NCI-H510A treated with DMSO at 0.1 percent for 48 hours (cell line): Measurements from ENCODE around the gene SPI1.

ENCODE experiments used
- DNase-seq: peaks from one replicate; lab custom pipeline; 2025; lab: John Stamatoyannopoulos, UW

Gene SPI1

DNA sequence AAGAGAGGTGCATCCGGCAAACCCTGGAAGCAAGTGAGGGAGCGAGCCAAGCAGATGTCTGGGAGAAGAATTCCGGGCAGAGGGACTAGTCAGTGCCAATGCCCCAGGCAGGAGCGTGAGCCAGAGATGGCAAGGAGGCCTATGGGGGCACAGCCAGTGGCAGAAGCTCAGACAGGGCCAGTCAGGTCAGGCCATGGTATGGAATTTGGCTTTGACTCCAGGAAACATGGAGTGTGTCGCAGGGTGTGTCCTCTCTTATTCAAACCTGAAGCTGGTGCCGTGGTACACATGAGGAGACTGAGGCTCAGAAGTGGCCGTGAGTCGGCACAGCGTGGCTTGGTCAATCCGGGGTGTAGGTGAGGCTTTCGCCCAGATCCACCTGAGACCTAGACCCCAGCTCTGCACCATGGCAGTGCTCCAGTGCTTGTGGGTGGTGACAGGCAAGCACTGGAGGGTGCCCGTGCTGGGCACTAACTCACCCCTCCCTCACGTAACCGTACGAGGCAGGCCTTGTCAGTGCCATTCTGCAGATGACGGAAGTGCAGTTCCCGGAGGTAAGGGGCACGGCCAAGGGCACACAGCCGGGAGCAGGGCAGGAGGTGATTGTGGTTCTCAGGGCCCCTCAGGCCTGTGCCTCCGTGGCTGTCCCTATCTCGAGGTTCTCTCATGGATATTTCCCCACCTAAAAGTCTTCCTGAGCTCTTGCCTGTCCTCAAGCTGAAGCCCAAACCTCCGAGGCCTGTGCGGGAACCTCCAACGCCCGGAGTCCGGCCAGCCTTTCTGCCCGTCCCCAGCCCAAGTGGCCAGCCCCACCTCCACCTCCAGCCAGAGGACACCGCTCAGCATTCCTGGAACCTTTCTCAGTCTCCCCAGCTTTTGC lies 10.6 kb upstream of the SPI1 start:
- DNase-seq, result no peak

DNA sequence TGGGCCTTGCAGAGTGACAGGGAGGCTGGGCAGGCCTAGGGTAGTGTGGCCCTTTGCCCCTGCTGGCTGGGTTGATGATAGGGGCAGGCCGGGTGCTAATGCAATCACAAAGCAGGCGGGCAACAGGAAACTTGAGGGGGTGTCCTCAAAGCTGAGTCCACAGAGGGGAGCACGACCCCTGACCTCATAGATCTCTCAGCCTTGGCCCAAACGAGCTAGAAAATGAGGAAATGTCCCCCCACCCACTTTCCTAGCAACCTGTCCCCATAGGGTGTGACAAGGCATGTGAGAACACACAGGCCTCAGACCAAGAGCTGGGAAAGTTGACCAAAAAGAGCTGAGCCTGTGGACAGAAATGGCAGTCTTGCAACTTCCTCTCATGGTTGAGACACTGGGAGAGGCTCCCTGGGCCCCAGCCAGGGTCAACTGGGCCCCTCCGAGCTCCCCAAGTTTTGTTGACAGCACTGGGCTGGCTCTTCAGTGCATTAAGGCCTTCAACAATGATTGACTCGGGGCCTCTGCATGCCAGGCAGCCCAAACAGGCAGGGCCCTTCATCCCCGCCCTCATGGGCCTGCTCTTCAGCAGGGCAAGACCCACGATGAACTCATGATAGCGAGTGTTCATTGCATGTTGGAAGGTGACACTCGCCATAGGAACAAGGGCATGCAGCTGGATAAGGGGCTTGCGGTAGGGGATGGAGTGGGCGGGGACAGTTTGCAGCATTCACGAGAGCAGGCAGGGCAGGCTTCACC lies 9.8 kb upstream of the SPI1 start:
- DNase-seq, result no peak

DNA sequence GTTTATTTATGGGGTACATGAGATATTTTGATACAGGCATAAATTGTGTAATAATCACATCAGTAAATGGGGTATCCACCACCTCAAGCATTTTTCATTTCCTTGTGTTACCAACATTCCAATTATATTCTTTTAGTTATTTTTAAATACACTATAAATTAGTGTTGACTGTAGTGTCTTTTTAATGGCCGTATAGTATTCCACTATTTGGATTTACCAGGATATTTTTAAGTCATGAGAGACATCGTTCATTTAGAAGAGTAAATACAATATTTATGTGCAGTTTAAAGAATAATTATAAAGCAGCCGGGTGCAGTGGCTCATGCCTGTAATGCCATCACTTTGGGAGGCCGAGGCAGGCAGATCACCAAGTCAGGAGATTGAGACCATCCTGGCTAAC lies 6.2 kb upstream of the SPI1 start:
- DNase-seq, result no peak

GRCh38 chr11:47383071-47383470 lies 4.7 kb upstream of the SPI1 start:
- no peak for DNase-seq

DNA sequence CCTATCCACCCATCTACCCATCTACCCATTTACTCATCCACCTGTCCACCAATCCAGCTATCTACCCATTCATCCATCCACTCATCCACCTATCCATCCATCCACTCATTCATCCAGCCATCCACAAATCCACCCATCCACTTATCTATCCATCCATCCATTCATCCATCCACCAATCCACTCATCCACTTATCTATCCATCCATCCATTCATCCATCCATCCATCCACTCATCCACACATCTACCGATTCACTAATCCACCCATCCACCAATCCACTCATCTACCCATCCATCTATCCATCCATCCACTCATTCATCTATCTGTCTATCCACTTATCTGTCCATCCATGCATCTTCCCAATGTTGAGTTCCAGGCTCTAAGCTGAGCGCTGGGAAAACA lies 1.7 kb upstream of the SPI1 start:
- no peak for DNase-seq

GRCh38 chr11:47379317-47379716 lies 970 bp upstream of the SPI1 start:
- no peak for DNase-seq

DNA sequence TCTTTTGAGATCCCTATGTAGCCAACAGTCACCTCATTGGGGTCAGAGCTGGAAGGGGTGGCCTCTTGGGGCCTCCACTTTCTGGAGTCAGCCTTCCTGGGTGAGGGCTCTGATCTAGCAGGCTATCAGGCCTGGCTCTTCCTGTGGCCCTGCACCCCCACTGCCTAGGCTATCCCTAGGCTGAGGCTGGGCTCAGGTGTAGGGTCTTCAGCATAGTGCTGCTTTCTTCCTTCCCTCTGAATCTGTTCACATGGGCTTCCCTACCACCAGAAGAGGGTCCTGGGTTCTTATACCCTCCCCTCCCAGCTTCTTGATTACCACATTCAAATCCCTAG lies 456 bp upstream of the SPI1 start:
- no peak for DNase-seq

DNA sequence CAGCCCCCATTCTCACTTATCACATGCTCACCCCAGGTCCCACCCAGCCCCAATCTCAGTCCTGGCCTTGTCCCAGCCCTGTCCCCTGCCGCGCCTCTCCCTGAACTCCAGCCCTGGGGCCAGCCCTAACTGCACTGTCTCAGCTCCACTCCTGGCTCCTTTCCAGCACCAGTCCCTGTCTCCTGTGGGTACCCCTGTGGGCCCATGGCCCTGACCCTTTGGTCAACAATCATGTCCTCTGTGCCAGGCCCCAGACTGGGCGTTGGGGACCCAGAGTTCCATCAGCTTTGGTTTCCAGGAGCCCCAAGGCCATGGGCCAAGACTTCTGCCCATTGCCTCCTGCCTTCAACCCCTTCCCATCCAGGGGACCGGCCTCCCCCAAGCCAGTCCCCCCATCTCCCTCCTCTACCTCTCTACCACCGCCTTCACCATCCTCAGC lies 757 bp downstream of the SPI1 start:
- DNase-seq, result no peak

DNA sequence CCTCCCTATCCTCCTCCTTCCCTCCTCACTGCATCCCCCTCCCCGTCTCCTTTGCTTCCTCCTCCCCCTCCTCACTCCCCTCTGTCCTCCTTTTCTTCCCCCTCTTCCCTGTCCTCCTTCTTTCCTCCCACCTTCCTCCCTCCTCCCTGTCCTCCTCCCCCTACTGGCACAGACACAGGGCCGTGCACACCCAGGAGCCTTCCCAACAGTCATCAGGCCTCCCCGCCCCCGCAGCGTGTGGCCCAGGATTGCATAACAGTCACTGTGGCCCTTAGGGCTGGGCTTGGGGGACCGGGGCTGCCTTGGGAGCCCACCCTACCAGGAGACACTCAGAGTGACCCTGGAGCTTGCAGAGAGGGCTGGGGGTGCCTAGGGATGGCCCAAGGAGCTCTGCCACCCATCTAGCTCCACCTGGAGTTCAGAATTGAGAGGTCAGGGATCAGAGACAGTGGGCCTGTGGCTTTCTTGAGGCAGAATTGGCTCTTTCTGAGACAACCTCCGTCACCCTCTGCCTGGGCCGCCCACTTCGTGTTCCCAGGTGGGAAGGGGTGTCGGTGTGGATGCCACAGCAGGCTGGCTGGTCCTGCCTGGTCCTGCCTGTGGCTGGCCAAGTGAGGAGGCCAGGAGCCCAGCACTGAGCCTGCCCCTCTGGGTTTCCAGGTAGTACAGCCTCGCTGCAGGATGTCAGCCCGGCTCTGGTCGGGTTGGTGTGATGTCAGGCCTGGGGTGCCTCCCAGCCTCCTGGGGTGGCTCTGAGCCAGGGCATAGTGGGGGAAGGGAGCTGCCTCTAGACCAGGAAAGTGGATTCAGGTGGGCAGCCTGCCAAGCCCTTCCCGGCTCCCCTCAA lies 1.6 kb downstream of the SPI1 start:
- no peak for DNase-seq

- DNase-seq, result no peak
Observed at GRCh38 chr11:47376107-47376524, 2.2 kb downstream of the SPI1 start.

DNA sequence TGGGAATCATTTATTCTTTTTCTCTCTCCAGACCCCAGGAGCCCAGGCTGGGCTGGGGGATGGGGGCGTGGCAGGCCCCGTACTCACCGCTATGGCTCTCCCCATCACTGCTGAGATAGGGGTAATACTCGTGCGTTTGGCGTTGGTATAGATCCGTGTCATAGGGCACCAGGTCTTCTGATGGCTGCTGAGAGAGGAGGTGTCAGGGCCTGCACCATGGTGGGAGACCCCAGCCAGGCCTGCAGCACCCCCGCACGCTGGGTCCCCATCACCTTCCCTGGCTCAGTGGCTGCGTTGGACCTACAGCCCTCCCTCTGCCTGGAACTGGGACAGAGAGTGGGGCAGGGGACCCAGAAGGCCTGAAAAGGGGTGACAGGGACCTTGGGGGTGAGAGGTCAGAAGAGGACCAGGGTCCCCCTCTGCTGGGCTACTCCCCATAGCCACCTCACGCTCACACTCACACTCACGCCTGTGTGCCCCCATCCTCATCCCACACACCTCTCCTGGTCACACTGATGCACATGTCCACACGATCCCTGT lies 2.7 kb downstream of the SPI1 start:
- no peak for DNase-seq

DNA sequence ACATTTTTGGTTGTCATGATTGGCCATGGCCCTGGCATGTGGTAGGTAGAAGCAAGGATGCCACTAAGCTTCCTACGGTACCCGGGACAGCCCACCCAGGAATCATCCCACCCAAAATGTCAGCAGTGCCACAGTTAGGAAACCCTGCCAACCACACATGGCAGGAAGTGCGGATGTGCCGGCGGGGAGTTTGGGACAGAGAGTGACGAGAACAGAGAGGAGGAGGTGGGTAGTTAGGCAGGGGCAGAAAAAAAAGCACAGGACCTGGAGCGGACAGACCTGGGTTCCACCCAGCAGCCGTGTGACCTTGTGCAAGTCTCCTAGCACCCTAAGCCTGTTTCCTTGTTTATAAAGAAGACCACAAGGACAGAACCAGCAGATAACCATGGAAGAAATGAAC lies 3.3 kb downstream of the SPI1 start:
- DNase-seq, result no peak

DNA sequence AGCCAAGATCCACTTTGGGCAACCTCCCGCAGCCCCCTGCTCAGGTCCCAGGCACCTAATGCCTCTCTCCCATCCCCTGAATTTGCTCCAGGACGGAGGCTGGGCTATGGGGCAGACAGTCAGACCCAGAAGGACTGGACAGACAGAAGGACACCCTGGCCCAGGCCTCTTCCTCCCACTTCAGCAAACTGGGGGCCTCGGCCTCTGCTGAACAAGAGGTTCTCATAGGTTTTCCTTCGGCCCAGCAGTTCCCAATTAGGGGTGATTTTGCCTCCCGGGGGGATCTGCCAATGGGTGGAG lies 3.7 kb downstream of the SPI1 start:
- no peak for DNase-seq

GRCh38 chr11:47373876-47374719 lies 4.2 kb downstream of the SPI1 start:
- DNase-seq, result no peak

DNA sequence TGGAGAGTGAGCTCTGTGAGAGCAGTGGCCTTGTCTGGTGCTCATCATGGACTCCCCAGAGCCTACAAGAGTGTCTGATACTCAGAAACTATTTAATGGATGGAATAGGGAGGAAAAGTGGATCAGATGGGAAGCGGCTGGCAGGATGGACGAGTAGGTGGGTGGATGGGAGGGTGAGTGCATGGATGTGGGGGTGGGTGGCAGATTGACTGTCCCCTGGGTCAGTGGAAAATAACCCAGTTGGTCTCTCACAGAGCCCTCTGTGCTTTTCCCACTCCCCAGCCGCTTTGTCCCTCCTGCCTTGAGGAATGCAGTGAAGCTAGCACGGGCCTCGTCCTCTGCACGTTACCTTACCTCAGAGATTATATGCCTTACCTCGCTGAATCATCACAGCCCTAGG lies 5.9 kb downstream of the SPI1 start:
- DNase-seq, result no peak

GRCh38 chr11:47369676-47370075 lies 8.7 kb downstream of the SPI1 start:
- DNase-seq, result no peak

GRCh38 chr11:47366020-47366490 lies 12.3 kb downstream of the SPI1 start:
- DNase-seq, result no peak

DNA sequence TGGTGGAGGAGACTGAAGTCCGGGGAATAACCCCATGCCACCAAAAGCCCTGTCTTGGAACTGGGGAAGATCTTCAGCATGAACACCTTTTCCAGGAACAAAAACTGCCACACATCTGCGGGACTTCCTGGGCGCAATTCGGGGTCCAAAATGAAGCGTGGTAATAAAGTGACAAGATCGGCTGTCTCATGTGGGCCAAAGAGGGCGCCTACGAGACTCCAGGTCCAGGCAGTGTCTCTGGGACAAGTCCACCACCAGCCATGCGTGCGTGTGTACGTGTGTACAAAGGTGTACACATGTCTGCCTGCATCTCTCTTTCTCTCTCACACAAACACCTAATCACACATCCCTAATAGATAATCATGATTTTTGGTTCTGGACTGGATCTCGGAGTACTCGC lies 16.9 kb downstream of the SPI1 start:
- no peak for DNase-seq

DNA sequence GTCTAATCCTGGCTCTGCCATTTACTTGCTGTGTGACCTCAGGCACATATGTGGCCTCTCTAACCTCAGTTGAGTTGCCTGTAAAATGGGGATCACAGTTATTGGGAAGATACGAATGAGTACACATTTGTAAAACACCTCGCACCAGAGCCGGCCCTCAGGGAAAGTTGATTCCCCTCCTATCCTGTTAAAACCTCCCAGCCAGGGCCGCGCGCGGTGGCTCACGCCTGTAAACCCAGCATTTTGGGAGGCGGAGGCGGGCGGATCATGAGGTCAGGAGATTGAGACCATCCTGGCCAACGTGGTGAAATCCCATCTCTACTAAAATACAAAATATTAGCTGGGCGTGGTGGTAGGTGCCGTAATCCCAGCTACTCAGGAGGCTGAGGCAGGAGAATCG lies 18.0 kb downstream of the SPI1 start:
- no peak for DNase-seq

GRCh38 chr11:47359586-47359985 lies 18.8 kb downstream of the SPI1 start:
- DNase-seq, result no peak

GRCh38 chr11:47359162-47359561 lies 19.2 kb downstream of the SPI1 start:
- DNase-seq, result no peak

DNA sequence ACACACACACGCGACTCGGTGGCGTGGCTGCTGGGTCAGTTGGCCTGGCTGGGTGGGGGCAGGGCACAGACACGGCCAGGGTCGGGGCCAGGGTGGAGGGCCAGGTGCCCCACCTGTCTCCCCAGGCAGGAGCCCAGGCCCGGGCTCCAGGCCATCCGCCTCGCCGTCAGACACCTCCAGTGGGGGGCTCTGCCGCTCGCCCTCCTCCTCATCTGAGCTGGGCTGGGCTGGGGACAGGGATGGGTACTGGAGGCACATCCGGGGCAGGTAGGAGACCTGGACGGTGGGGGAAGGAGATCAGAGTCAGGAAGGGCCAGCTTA lies 19.7 kb downstream of the SPI1 start:
- no peak for DNase-seq
